ENCODE results near the gene SPATA1. TPM values are rescaled to one million over a fixed set of nuclear protein-coding genes. Genes with fewer than 3 reads are reported as not detected.

Gene SPATA1, protein sequence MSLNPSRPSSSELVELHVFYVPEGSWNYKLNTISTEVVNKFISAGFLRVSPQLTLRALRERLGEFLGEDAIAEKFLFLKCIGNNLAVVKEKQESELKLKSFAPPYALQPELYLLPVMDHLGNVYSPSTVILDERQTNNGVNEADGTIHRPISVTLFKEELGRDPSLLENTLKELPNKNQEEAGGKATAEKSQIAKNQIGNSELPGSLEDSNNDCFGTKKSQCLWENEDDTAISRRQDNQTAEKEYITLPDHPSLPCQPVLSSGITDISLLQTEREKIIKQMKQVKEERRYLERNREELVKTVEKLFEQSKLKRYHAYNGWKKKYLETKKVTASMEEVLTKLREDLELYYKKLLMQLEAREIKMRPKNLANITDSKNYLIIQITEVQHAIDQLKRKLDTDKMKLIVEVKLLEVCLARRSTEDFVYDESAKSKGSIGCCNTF
- total RNA-seq: 1 to 10 TPM; 1.0 to 2.6 TPM
- long read RNA-seq, donor 1, partial matches to known transcripts: 0 of 14 reads
- long read RNA-seq, donor 1, other reads (novel, unspliced or antisense): 14 of 14 reads
- long read RNA-seq, donor 2, partial matches to known transcripts: 0 of 3 reads
- long read RNA-seq, donor 2, other reads (novel, unspliced or antisense): 3 of 3 reads

DNA sequence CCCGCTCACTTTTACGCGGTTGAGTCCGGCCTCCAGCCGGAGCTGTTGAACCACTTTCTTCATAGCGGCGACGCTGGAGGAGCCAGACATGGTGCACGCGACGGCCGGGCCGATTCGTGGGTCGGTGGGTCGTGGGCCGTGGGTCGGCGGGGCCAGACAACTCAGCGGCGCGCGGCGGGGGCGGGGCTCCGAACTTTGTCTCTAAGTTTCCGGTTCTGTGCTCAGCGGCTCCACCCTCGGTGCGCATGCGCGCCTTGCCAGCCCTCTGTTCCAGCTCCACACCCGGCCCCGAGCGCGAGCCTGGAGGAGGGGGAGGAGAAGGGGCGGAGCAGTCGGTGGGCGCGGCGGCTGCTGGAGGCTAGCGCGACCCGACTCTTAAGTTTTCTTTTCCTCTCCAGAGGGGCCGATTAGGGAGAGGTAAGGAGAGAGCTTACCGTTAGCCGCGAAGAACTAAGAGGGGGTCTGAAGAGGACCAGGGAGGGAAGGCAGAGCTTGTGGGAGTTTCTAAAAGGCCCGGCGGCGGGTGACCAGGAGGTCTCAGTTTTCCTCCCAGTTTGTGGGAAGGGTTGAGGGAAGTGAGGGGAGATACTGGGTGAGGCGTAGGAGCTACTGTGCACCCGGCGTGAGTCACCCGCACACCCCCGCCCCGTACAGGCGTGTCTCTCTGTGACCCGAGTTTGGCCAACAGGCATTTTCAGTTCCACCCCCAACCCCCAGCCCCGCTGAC, at the start of gene SPATA1, which contains the start of gene GNG5:
SPATA1 (plus strand) TSS at position 385 of the 727 bp plus-strand sequence. CDS start 9,974 bp downstream, outside the sequence.
GNG5 (minus strand) TSS at position 580 of the 727 bp plus-strand sequence; CDS start at position 90, 490 bp downstream.
- DNase-seq (ENCODE audit: low spot score): peak; percentile 100
- intact Hi-C loops (cut with DNase I): loop anchor here in 1 of 2 donors (10.0 kb wide), 1 partner anchor 69 kb away; the partner anchor contains the start of gene CTBS

DNA sequence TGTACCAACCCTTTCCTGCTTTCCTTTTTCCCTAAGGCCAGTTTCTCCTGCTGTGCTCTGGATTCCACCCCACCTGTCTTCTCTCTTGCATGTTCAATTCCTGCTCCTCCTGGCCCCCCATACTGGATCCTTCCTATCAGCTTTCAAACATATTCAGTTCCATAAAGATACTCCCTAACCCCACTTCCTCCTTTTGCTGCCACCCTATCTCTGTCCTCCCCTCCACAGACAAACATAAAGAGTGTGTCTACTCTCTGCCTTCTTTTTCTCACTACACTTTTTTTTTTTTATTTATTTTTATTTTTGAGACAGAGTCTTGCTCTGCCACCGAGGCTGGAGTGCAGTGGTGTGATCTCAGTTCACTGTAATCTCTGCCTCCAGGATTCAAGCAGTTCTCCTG, 44.1 kb upstream of the SPATA1 start:
- intact Hi-C loops (cut with DNase I): no loop called here
- no peak for DNase-seq (ENCODE audit: low spot score)

DNA sequence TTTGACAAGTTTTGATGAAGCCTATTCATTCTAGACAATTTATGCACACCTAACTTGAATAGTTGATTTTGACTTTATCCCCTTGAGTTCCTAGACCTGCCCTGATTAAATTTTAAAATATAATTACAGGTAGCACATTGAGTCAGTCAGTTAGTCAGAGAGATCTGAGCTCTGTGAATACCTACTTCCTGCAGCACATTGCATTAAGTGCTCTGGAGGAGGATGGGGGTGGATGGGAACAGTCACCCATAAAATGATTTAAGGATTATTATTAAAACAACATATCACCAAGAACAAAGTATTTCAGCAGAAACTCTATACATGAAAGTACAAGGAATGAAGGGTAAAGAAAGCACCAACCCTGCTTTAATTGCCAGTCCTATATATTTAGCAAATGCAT, 38.9 kb upstream of the SPATA1 start:
- intact Hi-C loops (cut with DNase I): no loop called here
- no peak for DNase-seq (ENCODE audit: low spot score)

DNA sequence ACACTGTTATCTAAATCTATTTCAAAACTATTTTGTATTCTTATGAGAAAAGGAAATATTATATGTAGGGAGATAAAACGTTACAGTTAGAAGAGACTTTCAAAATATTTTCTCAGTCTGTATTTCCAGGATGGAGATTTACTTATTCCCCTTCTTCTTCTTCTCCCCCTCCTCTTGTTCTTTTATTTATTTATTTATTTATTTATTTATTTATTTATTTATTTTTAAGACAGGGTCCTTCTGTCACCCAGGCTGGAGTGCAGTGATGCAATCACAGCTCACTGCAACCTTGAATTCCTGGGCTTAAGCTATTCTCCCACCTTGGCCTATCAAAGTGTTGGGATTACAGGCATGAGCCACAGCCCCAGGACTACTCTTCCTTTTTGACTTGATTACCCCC, 30.0 kb upstream of the SPATA1 start:
- intact Hi-C loops (cut with DNase I): no loop called here
- DNase-seq (ENCODE audit: low spot score): no peak

- intact Hi-C loops (cut with DNase I): no loop called here
- peak; percentile 90 for DNase-seq (ENCODE audit: low spot score)
Measured at GRCh38 chr1:84478876-84479868, 27.0 kb upstream of the SPATA1 start, which contains the start of gene RPF1. RPF1 (plus strand) TSS chr1:84479266; CDS start chr1:84479282, 16 bp downstream.

DNA sequence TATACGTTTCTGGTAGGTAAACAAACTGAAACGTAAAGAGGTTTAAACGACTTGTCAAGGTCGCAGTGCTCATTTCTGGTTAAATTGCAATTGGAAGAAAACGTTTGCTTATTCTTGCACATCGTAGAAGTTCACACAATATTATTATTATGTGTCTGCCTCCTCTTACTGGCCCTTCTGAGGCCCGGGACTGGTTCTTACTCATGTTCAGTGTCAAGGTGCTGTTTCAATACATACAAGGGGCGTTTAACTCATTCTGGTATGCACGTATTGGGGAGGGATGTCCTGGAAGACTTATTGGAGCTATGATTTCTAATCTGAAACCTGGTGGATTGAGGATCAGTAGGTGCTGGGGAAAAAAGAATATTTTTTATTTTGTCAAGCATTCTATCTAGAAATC, 26.2 kb upstream of the SPATA1 start:
- intact Hi-C loops (cut with DNase I): no loop called here
- DNase-seq (ENCODE audit: low spot score): no peak

GRCh38 chr1:84480650-84481049, 25.5 kb upstream of the SPATA1 start:
- no peak for DNase-seq (ENCODE audit: low spot score)
- intact Hi-C loops (cut with DNase I): no loop called here

- intact Hi-C loops (cut with DNase I): no loop called here
- no peak for DNase-seq (ENCODE audit: low spot score)
Measured at GRCh38 chr1:84481317-84481716, 24.9 kb upstream of the SPATA1 start.

DNA sequence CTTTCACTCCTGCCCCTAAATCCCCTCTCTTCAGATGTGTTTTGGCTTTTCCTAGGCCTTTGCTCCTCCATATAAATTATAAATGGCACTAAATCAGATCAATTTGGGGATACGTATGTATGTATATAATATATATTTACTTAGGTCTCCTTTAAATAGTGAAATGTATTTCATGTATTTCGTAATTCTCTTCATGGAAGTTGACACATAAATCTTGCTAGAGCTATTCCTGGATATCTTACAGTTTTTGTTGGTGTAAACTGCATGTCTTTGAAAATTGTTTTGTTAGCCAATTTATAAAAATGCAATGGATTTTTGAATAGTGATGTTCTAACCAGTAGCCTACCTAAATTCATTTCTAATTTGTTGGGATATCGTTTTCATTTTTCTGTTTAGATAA, 18.1 kb upstream of the SPATA1 start:
- DNase-seq (ENCODE audit: low spot score): no peak
- intact Hi-C loops (cut with DNase I): no loop called here

DNA sequence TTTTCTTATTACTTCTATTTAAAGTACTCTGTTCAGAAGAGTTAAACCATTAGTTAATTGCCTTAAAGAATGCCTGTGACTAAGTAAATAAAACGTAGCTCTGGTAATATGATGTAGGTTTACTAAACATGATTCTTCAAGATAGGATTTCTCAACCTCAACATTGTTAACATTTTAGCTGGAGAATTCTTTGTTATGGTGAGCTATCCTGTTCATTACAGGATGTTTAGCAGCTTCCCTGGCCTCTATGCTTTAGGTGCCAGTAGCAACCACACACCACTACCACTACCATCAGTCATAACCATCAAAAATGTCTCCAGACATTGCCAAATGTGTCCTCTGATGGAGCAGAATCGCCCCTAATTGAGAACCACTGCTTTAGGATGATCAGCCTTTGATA, 16.4 kb upstream of the SPATA1 start:
- DNase-seq (ENCODE audit: low spot score): no peak
- intact Hi-C loops (cut with DNase I): no loop called here

- no peak for DNase-seq (ENCODE audit: low spot score)
- intact Hi-C loops (cut with DNase I): no loop called here
Measured at GRCh38 chr1:84492726-84493125, 13.5 kb upstream of the SPATA1 start.

DNA sequence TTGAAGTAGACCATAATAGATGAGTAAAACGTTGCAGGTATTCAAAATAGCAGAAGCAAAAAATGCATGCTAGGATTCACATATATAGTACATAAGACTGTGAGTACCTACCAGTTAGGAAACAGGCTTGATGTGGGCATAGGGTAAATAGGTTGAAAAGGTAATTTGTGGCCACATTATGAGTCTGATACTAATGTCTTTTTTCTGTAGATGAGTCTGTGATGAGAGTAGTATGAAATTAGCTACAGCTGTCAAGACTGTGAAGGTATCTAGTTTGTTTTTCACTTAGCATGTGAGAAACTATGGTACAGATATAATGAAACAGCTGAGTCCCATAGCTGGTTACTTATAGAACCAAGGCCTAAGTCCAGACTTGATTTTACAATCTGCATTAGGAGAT, 12.4 kb upstream of the SPATA1 start:
- no peak for DNase-seq (ENCODE audit: low spot score)
- intact Hi-C loops (cut with DNase I): no loop called here

- intact Hi-C loops (cut with DNase I): no loop called here
- DNase-seq (ENCODE audit: low spot score): no peak
Measured at GRCh38 chr1:84496498-84496897, 9.7 kb upstream of the SPATA1 start.

- no peak for DNase-seq (ENCODE audit: low spot score)
- intact Hi-C loops (cut with DNase I): no loop called here
Measured at GRCh38 chr1:84497631-84498275, 8.4 kb upstream of the SPATA1 start.

- DNase-seq (ENCODE audit: low spot score): no peak
- intact Hi-C loops (cut with DNase I): loop anchor here in 1 of 2 donors (10.0 kb wide), 1 partner anchor 72 kb away; the partner anchor contains the start of gene CTBS
Measured at GRCh38 chr1:84502927-84503326, 3.3 kb upstream of the SPATA1 start.

GRCh38 chr1:84504580-84505492, 1.4 kb upstream of the SPATA1 start:
- intact Hi-C loops (cut with DNase I): loop anchor here in 1 of 2 donors (10.0 kb wide), 1 partner anchor 70 kb away; the partner anchor contains the start of gene CTBS
- no peak for DNase-seq (ENCODE audit: low spot score)

DNA sequence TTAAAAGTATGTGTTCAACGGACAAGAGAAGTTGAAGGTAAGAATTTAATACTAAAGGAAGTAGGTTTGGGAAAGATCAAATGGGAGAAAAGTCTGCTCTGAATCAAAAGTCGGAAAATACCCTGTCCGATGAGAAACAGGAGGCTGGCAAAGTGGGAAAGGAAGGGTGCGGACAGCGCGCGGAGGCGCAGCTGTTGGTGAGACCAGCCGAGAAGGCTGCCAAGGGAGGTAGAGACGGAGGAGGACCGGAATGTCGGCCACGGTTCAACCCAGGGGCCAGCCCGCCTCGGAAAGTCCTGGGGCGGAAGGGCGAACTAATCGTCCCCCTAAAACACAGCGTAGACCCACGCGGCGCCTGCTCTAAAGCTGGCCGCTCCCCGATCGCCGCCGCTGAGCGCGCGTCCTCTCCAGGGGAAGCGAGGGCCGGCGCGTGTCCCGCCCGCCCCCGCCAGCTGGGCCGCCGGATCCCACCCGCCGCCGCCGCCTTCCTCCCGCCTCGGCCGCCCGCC, 639 bp upstream of the SPATA1 start:
- intact Hi-C loops (cut with DNase I): loop anchor here in 1 of 2 donors (10.0 kb wide), 1 partner anchor 69 kb away; the partner anchor contains the start of gene CTBS

More for the DNA sequence above, 639 bp upstream of the SPATA1 start:
- no peak for DNase-seq (ENCODE audit: low spot score)

All from posterior vena cava (tissue), 2 donors.